Stimulated activated CD4-positive, alpha-beta T cell treated with anti-CD3 and anti-CD28 coated beads, Interleukin-1b, Interleukin-23, amount 100 ng/mL, for 24 hours (primary cell): Measurements from ENCODE around the gene DPF3.

ENCODE experiments used
- DNase-seq, 4 experiments: peaks; one replicate each; pipeline ENCODE4 v3.0.0-alpha.2; 2020; ENCODE audit warnings: low read depth in 4 of 4, low spot score in 1 of 4

Gene DPF3

DNA sequence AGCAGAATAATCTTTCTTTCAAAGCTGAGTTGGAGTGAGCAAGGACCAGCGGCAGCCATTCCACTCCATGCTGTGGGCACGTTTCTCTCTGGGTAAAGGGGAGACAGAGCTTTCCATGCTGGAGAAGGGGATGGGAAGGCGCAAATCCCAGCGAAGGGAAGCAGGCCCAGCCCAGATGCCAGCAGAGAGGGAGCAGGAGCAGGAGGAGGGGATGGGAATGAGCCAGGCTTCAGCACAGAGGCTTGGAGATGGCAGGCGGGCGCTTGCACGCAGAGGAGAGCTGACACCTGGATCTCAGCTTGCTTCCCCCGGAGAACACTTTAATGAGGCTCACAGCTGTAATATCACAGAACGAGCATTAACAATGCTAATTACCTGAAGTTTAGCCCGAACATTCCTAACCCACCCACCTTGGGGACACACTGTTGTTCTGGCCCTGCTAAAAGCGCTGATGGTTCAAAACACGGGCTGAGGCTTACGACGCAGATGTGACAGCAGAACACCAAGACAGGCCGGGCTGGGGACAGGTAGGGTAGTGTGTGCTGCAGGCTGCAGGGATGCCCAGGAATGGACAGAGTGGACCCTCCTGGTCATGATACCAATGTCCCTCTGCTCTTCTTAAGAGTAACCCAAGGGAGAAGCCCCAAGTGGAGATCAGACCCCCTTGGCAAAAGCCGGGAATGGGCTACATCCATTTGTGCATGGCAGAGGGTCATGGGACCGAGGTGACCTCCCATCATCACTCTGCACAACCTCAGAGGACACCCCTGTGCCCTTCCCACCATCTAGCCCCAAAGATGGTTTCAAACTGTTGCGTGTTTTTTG lies 288.6 kb downstream of the DPF3 start:
- DNase-seq: no peak

DNA sequence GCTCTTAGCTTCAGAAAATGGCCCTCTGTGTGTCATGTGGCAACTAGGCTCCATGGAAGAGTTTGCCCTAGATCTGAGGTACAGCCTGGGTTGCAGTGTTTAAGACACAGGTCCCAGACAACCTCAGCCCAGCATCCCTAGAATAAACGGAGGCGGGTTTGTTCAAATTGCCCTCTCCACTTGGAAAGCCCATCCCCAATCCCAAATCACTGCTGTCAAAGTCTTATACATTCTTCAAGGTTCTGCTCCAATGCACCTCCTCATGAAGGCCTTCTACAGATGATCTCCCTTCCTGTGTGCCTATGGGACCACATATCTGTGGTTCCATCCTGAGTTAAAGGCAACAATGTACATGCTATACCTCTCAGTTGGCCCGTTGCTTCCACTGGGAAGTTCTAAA lies 289.8 kb downstream of the DPF3 start:
- DNase-seq: no peak

DNA sequence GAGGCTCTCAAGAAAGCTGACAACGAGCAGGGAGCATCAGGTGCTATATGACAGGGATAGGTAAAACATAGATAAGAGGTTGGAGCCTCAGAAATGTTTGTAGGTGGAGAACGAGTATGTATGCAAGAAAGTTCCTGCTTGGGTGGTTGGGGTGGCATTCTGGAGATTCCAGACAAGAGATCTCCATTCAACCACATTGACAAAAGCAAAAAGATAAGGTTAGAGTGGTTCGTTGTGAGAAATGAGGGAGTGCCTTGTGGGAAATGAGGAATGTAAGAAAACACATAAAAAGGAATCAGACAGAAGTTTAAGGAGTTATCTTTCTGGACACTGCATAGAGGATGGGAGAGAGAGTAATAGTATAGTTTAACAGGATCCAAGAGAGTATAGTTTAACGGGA lies 290.3 kb downstream of the DPF3 start:
- DNase-seq: no peak

DNA sequence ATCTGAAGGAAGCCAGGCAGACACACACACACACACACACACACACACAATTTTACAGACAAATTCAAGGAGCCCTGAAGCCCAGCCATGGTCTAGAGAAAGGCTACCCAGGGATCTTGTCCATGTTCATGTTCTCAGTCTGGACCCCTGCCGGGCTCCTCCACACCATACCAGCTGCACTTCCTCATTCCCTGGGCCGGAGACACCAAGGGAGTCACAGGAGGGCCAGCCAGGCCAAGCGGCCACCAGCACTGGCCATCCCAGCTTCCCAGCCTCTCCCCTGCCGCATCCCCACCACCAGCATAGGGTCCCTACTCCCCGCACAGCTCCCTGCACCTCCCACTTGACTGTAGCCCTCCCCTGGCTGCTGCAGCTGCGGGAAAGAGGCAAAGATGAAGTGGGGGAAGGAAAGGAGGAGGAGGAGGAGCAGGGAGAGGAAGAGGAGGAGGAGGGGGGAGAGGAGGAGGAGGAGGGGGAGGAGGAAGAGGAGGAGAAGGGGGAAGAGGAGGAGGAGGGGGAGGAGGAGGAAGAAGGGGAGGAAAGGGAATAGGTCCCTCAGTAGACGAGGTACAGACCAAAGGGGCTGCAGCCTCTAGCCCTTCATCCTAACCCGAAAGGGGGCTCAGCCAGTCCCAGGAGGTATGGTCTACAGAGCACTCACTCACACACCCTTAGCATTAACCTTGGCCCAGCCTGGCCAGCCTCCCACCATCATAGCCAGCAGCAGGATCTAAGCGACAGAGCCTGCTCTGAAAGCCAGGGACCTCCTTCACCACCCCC lies 293.2 kb downstream of the DPF3 start:
- no peak for DNase-seq

DNA sequence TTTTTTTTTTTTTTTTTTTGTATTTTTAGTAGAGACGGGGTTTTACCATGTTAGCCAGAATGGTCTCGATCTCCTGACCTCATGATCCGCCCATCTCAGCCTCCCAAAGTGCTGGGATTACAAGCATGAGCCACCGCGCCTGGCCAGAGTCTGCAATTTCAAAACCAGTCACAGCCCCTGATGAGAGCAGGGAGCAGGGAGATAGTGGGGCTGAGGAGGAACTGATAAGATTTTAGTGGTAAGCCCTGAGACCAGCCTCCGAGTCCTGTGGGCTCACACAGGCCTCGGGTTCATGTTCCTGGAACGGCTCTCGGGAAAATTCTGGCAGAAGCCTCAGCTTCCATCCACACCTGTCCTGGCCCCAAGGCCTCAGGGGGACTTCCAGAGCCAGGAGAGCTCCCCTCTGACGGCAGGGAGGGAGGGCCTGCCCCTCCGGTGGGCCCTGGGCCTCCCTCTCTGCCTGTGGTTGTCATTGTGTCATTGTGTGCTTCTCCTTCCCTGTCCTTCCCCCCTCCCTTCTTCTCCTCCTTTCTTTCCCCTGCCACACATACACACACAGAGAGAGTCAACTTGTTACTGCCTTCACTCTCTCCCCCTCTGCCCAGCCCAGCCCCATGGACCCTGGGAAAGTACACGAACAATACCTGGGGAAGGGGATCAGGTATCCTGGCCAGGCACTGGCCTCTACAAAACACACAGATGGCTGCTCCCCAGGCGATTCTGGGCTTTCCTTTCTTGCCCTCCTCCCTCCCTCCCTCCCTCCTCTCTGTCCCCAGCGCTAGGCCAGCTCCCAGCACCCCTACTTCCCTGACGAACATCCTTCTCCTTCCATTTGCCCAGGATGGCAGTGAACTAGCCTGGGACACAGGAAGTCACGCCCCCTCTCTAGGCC lies 294.1 kb downstream of the DPF3 start:
- no peak for DNase-seq

DNA sequence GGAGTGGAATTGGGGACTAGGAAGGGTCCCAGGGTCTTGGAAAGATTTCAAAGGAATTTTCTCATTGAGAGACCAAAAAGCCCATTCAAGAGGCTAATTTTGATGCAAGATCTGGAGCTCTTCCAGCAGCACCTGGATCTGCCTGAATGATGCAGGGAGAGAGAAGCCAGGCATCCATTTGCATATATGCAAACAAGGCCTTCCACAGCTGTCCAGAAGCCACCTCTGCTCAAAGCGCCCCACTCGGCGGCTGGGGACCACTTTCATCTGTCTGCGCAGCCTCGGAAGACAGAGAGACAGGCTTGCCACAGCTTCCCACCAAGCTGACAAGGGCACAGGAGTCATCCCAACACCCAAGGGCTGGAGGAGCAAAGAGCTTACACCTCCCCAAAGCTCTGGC lies 295.6 kb downstream of the DPF3 start:
- DNase-seq: no peak

DNA sequence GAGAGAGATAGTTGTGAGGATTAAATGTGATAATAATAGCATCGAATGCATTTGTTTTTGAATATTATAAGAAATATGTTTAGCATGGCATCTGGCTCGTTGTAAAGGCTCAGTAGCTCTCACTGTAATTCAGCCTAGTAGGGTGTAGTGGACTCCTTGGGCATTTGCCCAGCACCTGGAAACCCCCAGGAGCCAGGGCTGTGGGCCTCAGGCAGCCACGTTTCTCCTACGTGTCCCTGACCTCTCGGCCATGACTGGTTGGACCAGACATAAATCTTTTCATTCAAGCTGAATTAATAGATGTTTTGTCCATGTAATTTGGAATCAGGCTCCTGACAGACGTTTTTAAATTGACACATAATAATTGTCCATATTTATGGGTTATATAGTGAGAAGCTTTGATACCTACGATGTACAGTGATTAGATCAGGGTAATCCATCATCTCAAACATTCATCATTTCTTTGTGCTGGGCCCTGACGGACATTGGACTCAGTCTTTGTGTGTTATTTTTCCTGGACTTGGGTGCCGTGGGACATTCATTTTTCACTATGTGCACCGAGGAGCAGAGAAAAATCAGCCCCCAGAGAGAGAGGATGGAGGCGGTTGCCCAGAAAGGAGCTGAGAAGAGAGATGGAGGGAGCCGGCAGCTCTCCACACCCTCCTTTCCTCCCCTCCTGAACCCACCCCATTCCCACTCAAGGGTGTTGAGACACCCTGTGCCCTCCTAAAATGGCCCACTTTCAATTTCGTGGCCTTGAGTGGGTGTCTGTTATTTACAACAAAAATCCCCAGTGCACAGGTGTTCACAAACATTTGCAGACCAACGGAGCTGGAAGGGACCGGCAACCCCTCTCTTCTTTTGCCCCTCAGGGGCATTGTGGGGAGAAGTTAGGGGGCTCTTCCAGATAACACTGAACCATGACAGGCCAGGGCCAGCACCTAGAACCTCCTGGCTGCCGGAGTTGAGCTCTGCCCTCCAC lies 296.4 kb downstream of the DPF3 start:
- no peak for DNase-seq

DNA sequence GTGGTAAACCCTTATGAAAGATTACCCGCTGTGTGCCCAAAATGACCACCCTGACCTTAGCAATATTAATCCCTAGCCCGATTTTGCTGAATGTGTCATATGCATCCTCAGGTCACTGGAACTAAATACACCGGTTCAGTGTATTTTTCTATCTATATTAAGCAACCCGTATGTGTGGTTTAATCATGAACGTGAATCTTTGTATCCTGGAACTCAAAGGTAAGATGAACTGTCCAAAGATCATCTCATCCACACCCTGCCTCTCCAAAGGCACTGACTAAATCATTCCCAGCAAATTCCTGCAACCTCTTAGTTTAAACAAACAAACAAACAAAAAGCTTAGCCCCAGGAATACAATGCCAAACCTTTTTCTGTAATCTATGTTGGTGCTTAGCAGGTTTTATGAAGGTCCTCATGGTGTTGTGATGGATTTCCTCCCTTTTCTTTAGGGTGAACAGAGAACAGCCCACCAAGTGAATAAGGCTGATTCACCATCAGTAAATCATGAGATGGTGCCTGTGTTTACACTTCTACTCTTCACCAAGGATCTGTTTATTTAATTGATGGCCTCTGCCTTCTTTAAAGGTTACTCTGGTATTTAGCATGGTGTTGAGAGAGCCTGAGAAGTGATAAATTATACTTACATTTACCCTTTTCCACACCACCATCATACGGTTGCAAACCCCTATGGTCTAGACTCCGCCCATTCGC lies 298.6 kb downstream of the DPF3 start:
- no peak for DNase-seq

DNA sequence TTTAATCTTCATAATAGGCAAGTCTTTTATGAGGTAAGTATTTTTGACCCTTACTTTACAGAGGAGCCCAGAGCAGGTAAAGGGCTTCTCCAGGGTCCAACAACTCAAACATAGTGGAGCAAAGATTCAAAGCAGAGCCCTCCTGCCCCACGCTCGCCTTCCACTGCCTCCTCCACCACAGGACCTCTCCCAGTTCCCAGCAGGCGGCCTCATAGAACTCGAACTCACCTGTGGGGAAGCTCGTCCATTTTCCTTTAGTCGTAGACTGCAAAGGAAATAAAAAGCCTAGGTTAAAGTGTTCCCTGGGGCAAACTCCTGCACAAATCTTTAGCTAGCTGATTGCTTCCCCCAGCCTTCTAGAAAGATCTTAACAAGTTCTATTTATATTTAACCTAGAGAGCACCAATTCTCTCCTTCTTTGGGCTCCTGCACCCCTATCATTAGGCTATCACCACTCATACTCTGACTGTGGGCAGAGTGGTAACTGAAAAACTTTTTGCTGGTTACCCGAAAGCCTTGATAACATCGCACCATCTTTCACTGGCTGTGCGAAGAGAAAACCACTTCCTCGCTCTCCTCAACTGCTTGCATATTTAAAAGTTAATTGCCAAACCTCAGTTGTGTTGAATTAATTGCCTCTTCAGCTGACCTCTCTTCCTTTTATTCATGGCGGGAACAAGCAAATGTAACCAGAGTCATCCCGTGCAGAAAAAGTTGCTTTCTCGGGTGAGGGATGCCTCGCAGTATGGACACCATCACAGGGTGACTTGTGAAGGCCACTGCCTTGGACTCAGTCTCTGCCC lies 299.6 kb downstream of the DPF3 start:
- peak in 1 of 4 experiments; percentile 4 for DNase-seq

DNA sequence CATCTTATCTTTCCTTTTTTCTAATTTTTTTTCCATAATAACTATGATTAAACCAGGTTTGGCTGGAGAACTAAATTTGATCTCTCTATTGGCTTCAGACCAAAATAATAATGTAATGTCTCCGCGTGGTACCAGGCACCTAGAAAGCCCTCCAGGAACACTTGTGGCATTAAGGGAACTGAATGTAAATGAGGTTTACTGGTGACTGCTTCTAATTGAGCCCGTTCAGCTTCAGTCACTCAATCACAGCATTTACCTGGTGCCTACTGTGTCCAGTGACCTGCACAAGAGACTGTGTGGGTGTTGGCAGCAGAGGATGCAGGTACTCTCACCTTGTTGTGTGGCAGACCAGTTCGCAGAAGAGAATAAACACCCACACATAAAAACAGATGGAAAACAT lies 302.5 kb downstream of the DPF3 start:
- no peak for DNase-seq

DNA sequence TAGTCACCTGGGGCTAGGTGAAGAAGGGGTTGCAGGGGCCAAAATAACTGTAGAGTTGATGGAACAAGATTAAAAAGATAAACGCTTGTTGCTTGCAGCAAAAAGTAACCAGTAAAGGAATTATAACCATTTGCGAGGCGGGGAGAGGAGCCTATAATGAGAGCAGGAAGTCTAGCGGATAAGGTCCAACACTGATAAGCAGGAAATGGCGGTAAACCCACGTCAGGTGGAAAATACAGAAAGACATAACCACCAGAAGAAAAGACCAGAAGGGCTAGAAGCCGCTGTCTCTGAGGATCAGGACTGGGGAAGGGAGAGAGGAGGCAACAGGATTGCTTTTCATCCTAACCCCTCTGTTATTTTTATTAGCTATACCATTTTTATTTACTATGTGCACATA lies 303.3 kb downstream of the DPF3 start:
- no peak for DNase-seq

DNA sequence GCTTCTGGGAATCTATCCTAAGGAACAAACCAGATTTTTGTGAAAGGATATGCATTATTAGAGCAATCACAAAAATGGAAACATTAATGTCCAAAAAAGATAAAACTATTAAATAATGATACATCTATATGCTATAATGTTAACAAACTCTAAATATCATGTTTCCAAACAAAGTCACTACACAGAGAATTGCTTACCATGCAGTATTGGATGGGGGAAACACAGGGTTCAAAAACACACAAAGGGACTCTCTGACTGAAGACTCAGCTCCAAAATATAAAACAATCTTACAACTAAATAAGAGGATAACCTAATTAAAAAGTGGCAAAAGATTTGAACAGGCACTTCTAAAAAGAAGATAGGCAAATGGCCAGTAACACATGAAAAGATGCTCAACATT lies 304.2 kb downstream of the DPF3 start:
- no peak for DNase-seq

DNA sequence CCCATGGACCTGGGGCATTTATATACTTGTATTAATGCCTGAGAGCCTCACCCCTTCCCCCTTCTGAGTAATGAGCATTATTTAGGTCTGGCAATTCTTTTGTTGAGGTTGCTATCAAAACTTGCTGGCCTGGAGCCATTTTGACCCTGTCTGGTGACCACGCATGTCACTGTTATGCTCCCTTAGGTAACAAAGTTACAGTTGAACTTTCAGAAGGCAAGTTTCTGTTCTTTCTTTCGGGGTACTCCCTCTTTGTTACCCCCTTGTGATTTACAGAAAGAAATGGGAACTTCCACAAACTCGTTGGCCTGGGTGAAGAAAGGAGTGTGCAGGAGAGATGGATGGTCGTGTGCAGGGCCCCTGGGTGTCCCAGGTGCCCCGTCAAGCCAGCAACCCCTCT lies 305.4 kb downstream of the DPF3 start:
- DNase-seq: no peak

DNA sequence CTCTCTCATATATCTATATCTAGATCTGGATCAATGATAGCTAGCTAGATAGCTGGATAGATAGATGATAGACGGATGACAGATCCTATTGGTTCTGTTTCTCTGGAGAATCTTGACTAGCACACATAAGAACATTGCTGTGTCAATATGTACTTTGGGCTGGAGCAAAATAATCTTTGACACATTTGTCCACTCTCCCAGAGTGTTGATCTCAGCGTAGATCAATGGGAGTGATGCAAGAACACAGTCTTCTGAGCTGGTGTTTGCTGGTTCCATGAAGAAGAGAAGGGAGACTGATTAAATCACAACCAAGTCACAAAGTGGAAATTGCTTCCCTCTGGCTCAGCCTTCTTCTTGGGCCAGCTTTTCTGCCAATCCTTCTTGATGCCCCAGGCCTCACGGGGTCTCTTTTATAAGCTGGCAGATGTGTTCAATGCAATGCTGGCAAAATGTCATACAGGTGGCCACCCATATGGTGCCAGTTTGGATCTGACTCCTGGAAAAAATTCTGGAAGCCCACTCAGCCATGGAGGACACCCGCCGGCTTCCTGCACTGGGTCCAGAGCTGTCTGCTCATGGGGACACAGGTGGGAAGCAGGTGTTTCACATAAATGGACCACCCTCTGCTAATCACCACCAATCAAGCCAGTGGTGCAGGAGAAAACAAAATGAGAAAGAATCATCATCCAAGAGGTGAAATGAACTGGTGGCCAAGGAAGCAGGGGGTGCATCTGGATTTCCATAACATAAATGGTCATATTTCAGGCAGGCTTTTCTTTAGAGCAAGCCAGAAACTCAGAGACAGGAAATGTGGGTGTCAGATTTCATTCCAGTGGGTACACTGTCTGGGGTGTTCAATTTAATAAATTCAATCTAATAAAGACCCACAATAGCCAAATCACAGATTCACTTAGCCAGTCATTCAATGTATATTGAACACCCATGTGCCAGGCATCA lies 310.3 kb downstream of the DPF3 start:
- DNase-seq: no peak

DNA sequence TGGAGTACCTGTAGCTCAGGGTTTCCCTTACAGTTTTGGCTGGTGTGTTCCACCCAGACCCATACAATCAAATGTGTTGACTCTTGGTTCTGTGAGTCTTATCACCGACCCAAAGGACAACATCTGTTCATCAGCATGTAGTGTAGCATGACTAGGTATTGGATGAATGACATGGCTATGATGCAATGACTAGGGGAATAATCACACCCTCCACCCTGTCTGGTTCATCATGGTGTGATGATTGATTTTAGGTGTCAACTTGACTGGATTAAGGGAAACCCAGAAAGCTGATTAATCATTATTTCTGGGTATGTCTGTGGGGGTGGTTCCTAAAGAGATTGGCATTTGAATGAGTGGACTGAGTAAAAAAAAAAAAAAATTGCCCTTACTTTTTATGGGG lies 311.3 kb downstream of the DPF3 start:
- no peak for DNase-seq

DNA sequence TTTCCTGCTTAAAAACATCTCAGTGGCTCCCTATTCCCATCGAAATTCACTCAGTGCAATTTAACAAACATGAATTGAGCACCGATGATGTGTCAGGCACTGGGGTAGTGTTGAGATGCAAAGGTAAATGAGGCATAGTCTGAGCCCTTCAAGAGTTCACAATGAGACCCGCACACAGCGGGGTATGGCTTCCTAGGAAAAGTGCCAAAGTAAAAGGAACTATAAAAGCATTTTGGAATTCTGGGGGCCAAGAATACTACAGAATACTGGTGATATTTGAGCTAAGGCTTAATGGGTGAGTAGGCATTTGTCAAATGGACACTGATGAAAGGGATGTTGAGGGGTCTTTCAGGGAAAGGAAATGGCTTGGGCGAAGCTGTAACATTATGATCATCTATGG lies 315.4 kb downstream of the DPF3 start:
- no peak for DNase-seq

DNA sequence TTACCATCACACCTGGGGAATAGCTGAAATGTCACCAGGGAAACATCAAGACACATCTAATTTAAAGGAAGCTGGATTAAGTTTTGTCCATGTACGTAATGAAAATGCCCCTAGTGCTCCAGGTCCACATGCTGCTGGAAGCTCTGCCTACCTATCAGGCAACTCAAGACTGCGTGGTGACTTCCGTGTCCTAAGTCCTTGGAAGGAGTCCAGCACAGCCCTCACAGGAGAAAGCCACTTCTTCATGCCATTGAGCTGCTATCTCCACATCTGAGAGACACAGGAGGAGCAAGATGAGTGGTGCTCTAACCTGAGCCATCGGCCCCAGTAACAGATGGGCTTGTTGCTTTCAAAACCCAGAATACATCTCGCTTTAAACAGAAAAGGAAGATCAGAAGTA lies 316.4 kb downstream of the DPF3 start:
- DNase-seq: no peak

DNA sequence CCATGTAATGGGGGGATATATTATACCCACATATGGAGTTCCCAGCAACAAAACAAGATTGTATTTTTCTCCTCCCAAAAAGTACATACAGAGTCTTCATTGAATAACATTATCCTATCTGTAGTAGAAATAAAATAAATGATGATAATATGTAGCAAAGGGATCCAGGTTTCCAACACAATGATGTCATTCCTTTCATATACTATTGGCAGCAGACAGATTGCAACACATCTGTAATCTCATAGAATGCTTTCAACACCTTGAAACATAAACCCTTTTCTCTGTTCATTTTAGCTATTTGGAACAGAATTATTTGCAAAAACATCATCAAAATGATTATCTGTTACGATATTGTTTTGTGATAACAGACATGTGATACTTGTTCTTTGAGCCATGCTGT lies 317.6 kb downstream of the DPF3 start:
- DNase-seq: no peak
